Measurements from ENCODE around the gene RNF224. TPM values are rescaled to one million over a fixed set of nuclear protein-coding genes. Genes with fewer than 3 reads are reported as not detected.

Gene RNF224
- total RNA-seq, 4 donors from 2014 or later, result not detected

GRCh38 chr9:137221095-137221505, 6.2 kb upstream of the RNF224 start:
- 74% methylated on average over 13 of the region's 14 CpGs; no CpG with 5 or more reads in 1 of the 2 donors for WGBS, 2 donors
- DNase-seq (ENCODE audit: low spot score in 2 of 2), result no peak
- H3K27me3 ChIP-seq, result peaks cover 0 to 4% of the 10 kb centered on the region in 2 donors
- H3K9me3 ChIP-seq, result no peaks in the 10 kb centered on the region
- H3K36me3 ChIP-seq, result peaks cover 0 to 9% (median 0%) of the 10 kb centered on the region in 3 donors
- peak overlapping the region in 3 of 4 donors; percentile 31 to 78 (median 77) for H3K27ac ChIP-seq
- TF ChIP-seq POLR2A (IDR thresholded peaks at IDR 0.05) (no peak), CTCF (IDR thresholded peaks at IDR 0.05) (no peak)
- peak overlapping the region in 2 of 4 donors; percentile 37 to 88 for H3K4me3 ChIP-seq
- peaks cover 0 to 73% (median 35%) of the 10 kb centered on the region in 4 donors for H3K4me1 ChIP-seq

GRCh38 chr9:137221506-137222111, 5.7 kb upstream of the RNF224 start:
- DNase-seq (ENCODE audit: low spot score in 2 of 2), result no peak
- no peaks in the 10 kb centered on the region for H3K9me3 ChIP-seq
- H3K27me3 ChIP-seq, result peaks cover 0 to 4% of the 10 kb centered on the region in 2 donors
- H3K4me1 ChIP-seq, result peaks cover 0 to 72% (median 35%) of the 10 kb centered on the region in 4 donors
- H3K27ac ChIP-seq, result peak overlapping the region; percentile 27 to 78 (median 54)
- WGBS, 2 donors, result 2% methylated on average over 10 of the region's 61 CpGs; no CpG with 5 or more reads in 1 of the 2 donors
- peak overlapping the region; percentile 23 to 88 (median 30) for H3K4me3 ChIP-seq
- H3K36me3 ChIP-seq, result peaks cover 0 to 4% (median 0%) of the 10 kb centered on the region in 3 donors
- TF ChIP-seq POLR2A (IDR thresholded peaks at IDR 0.05), result no peak
- TF ChIP-seq CTCF (IDR thresholded peaks at IDR 0.05), result no peak
- TF ChIP-seq EP300 (IDR thresholded peaks at IDR 0.05), result no peak

GRCh38 chr9:137222190-137223077, 4.9 kb upstream of the RNF224 start, which contains the start of gene RNF208:
TSS of gene RNF208 (minus strand) at chr9:137222240. CDS start at chr9:137221212, 1,028 bp downstream.
- peak within 1 kb of the TSS; percentile 77 to 97 (median 90) for H3K27ac ChIP-seq
- TF ChIP-seq CTCF (IDR thresholded peaks at IDR 0.05) (no peak), EP300 (IDR thresholded peaks at IDR 0.05) (no peak), POLR2A (IDR thresholded peaks at IDR 0.05) (no peak)
- no peaks in the 10 kb centered on the region for H3K9me3 ChIP-seq
- no peak for DNase-seq (ENCODE audit: low spot score in 2 of 2)
- no peaks in the 10 kb centered on the region for H3K36me3 ChIP-seq
- peaks cover 0 to 72% (median 36%) of the 10 kb centered on the region in 4 donors for H3K4me1 ChIP-seq
- peak within 1 kb of the TSS; percentile 66 to 88 (median 73) for H3K4me3 ChIP-seq
- 6 to 7% methylated on average over 17 to 30 of the region's 88 CpGs for WGBS, 2 donors
- peaks cover 0 to 12% of the 10 kb centered on the region in 2 donors for H3K27me3 ChIP-seq

- DNase-seq (ENCODE audit: low spot score in 2 of 2), result peak; percentile 94 to 96
- Histone ChIP-seq H3K9me3 (no peaks in the 10 kb centered on the region), H3K4me1 (peaks cover 0 to 70% (median 30%) of the 10 kb centered on the region in 4 donors), H3K27ac (peak overlapping the region; percentile 77 to 97 (median 90)), H3K4me3 (peak overlapping the region; percentile 66 to 93 (median 83)), H3K27me3 (peaks cover 0 to 20% of the 10 kb centered on the region in 2 donors), H3K36me3 (no peaks in the 10 kb centered on the region)
- peak in 1 of 5 experiments; percentile 38 for TF ChIP-seq CTCF (IDR thresholded peaks at IDR 0.05)
- peak; percentile 79 to 93 for TF ChIP-seq EP300 (IDR thresholded peaks at IDR 0.05)
- TF ChIP-seq POLR2A (IDR thresholded peaks at IDR 0.05), result peak in 1 of 2 donors; percentile 24
- WGBS, 2 donors, result 1 to 2% methylated on average over 35 to 43 of the region's 63 CpGs
These were observed 4.0 kb upstream of the RNF224 start for GRCh38 chr9:137223078-137223970.

All from tibial nerve (tissue), 4 donors.